GM19035 (cell line): ENCODE results near the gene CFL1.

Experiments used
- ATAC-seq: cut with Tn5 transposase; IDR thresholded peaks from one replicate; pipeline ENCODE4 v1.9.1; 2021; ENCODE audit not compliant: unreplicated experiment

CFL1 gene

DNA sequence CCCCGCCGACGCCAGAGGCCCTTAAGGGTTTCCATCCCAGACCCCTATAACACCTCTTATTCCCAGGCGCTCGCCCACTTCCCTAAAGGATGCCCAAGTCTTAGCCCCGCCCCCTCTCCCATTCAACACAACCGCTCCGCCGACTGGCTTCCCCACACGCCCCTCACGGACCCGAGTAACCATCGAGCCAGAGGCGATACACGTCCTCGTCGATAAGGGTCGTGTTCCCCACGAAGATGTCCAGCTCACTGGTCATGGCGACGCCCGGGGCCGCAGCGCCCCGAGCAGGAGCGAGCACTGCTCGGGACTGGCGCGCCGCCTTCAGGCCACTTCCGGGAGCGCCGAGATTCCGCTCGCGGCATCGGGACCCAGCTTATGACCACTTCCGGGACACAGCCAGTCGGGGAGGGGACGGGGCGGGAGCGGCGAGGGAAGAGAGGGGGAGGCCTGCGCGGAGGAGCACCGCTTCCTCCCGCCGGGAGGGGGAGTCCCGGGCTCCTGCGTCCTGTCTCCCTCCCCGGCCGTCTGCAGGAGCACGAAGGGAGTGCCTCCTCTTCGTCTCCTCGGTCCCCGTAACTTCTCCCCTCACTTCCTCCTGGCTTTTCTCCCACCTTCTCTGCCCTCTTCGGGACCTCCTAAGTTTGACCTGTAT, 30.3 kb upstream of the CFL1 start, which contains the start of gene FIBP:
FIBP (minus strand) TSS at position 309 of the 652 bp plus-strand sequence; CDS start at position 256, 53 bp downstream.
- peak; percentile 47 for ATAC-seq

- ATAC-seq = peak; percentile 1
Measured at GRCh38 chr11:65887723-65888162, 29.8 kb upstream of the CFL1 start.

DNA sequence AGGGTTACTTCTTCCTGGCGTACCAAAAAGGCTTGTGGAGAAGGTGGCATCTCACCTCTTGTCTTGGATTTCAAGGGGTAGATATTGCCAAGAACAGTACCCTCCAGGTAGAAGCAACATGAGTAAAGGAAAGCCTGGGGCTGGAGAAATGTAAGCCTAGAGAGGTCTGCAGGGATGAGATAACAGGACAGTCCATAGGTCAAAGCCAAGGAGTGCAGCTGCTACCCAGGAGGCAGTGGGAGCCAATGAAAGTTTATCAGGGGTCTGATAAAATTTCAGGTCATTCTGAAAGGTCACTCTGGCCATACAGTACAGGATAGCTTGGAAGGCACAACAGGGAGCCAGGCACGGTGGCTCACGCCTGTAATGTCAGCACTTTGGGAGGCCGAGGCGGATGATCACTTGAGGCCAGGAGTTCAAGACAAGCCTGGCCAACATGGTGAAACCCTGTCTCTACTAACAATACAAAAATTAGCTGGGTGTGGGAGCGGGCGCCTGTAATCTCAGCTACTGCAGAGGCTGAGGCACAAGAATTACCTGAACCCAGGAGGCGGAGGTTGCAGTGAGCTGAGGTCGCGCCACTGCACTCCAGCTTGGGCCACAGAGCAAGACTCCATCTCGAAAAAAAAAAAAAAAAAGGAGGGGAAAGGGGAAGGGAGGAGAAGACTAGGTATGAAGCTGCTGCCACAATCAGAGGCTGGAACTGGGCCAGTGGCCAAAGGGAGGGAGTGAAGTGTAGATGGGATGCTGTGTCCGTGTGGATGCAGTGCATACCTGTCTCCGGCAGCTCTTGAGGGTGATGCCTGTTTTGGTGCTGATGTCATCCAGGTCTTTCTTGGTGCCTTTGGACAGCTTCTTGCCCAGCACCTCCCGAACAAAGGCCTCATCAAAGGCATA, 29.1 kb upstream of the CFL1 start:
- no peak for ATAC-seq

- no peak for ATAC-seq
Measured at GRCh38 chr11:65885808-65886536, 28.0 kb upstream of the CFL1 start.

DNA sequence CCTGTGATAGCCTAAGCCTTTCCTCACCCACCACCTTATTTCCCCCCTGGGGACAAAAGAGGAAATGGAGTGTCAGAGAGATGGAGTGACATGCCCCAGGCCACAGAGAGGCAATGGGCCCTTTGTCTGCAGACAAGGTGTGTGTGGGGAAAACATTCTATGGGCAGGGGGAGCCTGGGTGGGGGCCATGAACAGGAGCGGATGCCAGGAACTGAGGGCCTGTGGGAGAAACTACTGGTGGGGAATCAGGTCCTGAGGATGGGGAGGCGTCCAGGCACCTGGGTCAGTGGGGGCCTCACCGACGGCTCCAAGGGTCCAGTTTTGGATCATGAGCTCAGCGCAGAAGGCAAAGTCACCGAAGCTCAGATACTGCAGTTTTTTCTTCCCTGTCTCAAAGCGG, 27.3 kb upstream of the CFL1 start:
- ATAC-seq = no peak

GRCh38 chr11:65884716-65885092, 26.7 kb upstream of the CFL1 start:
- ATAC-seq = no peak

- no peak for ATAC-seq
Measured at GRCh38 chr11:65883786-65884715, 26.1 kb upstream of the CFL1 start.

DNA sequence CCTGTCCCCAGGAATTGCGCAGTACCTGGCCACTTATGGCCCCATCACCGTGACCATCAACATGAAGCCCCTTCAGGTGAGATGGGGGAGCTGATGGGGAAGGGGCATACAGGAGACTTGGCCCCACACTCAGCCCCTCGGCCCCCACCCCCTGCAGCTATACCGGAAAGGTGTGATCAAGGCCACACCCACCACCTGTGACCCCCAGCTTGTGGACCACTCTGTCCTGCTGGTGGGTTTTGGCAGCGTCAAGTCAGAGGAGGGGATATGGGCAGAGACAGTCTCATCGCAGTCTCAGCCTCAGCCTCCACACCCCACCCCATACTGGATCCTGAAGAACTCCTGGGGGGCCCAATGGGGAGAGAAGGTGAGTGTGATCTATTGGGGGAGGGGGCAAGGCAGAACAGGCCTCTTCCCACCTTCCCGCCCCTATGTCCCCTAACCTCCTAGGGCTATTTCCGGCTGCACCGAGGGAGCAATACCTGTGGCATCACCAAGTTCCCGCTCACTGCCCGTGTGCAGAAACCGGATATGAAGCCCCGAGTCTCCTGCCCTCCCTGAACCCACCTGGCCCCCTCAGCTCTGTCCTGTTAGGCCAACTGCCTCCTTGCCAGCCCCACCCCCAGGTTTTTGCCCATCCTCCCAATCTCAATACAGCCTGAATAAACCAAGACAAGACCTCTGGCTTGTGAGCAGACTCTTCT, 25.2 kb upstream of the CFL1 start:
- ATAC-seq = no peak

GRCh38 chr11:65882120-65883057, 24.4 kb upstream of the CFL1 start:
- ATAC-seq = no peak

GRCh38 chr11:65880844-65881421, 23.0 kb upstream of the CFL1 start:
- ATAC-seq = no peak

- ATAC-seq = no peak
Measured at GRCh38 chr11:65880027-65880426, 22.0 kb upstream of the CFL1 start.

GRCh38 chr11:65879617-65880016, 21.6 kb upstream of the CFL1 start, which contains the start of gene CTSW:
Gene CTSW, plus strand, starts transcription at chr11:65879837. Its CDS starts 18 bp downstream, at chr11:65879855.
- ATAC-seq = no peak

DNA sequence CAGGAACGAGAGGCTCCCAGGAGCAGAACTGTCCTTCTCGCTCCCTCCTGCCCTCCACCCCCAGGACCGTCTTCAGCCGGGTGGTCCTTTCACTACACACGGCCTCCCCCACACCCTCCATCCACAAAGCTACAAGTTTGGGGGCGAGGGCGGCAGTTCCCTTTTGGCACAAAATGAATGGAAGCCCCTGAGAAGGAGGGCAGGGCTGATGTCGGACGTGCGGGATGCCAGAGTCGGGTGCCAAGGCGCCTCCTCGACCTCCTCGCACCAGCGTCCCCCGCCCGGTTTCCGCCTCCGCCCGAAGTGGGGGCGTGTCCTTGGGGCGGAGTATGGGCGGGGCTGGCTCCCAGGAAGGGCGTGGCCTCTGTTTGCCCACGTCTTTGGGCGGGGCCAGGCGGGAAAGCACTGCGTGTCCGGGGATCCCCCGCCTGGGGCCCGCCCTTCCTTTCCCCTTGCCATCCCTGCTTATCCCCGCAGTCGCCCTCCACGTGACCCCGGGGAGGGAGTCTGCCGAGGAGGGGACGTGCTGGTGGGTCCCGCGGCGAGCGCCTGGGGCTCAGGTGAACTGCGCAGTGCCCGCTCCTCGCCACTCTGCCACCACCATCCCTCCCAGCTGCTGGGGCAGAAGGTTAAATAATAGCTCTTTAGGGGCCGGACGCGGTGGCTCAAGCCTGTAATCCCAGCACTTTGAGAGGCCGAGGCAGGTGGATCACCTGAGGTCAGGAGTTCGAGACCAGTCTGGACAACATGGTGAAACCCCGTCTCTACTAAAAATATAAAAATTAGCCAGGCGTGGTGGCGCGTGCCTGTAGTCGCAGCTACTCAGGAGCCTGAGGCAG, 15.6 kb upstream of the CFL1 start:
- peak; percentile 85 for ATAC-seq

DNA sequence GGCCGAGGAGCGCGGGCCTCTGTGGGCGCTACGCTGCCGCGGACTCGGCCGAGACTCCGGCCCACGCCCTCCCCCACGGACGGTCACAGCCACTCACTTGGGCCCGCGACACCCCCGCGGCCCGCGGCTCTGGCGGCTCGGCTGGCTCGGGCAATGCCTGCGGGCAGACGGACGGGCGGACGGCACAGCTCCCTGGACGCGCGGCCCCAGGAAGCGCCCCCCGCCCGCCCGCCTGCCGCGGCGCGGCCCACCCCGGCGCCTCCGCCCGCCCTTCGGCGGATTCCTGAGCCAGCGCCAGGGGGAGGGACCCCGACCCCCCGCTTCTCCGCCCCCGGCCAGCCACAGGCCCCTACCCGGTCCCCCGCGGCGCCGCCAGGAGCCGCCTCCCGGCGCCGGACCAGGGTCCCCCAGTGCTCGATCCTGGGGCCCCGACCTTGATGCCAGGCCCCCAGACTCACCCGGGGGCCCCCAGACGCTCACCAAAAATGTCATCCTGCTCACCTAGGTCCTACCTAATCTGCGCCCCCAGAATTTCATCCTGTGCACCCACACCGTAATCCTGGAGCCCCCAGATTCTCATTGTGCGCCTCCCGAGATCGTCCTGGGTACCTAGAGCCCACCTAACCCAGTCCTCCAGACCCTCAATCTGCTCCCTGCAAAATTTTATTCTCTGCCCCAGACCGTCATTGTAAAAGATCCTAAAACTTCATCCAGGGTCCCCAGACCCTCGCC, 14.8 kb upstream of the CFL1 start, which contains the start of gene EFEMP2:
EFEMP2 (minus strand) TSS at position 215 of the 732 bp plus-strand sequence. CDS start 446 bp downstream, outside the sequence.
- ATAC-seq = no peak

- no peak for ATAC-seq
Measured at GRCh38 chr11:65871811-65872548, 14.0 kb upstream of the CFL1 start.
